ENCODE results near the gene SPATA20. TPM values are rescaled to one million over a fixed set of nuclear protein-coding genes. Genes with fewer than 3 reads are reported as not detected.

SPATA20 gene
- total and polyA plus RNA-seq, 2 of the 13 experiments (the other 11 are each of a cell fraction or from before 2014, with no cell fraction given), result 36.1 to 64.8 TPM

GRCh38 chr17:50590946-50591737 lies 44.2 kb downstream of the SPATA20 start:
- H4K20me1 ChIP-seq (ENCODE audit: insufficient read depth, low read length), result no peaks in the 10 kb centered on the region; the same call in 1 of the 2 replicates
- CTCF ChIA-PET (ENCODE audit: low intra/inter-chr PET ratio, low total read pairs), result no interaction called here
- H3K4me3 ChIP-seq (replicated peaks in 1 of 3; ENCODE audit: insufficient read depth in 1 of 3, low read depth in 2 of 3, low read length in 3 of 3), result no peak overlapping the region
- no peaks in the 10 kb centered on the region for H3K9me3 ChIP-seq (ENCODE audit: low read length)
- WGBS (ENCODE audit: low lambda C conversion rate), result 34% methylated on average over 12 of the region's 24 CpGs
- no peak overlapping the region for H3K4me2 ChIP-seq (ENCODE audit: low read depth, low read length)
- no peaks in the 10 kb centered on the region for H3K79me2 ChIP-seq (ENCODE audit: insufficient read depth, low read length)
- intact Hi-C loops (cut with micrococcal nuclease; ENCODE audit: unreplicated experiment) (no loop called here), in situ Hi-C loops (cut with HindIII; ENCODE audit: extremely low pct_ligation_motif_present, low pct_unique_long_range_greater_than_20kb) (no loop called here)
- FAIRE-seq (no peak), DNase-seq (ENCODE audit: low spot score) (no peak), ATAC-seq (no peak)
- H3K4me1 ChIP-seq (ENCODE audit: insufficient read depth, low read length), result peaks cover 29% of the 10 kb centered on the region
- POLR2A ChIA-PET, result no interaction called here
- peaks cover 44 to 99% of the 10 kb centered on the region in 2 experiments; a peak in 4 of 5 replicates for H3K27me3 ChIP-seq (ENCODE audit: control insufficient read depth in 1 of 2, insufficient read depth in 2 of 2, low read length in 2 of 2)
- H2AFZ ChIP-seq (ENCODE audit: low read length), result no peak overlapping the region
- no peaks in the 10 kb centered on the region; a peak in 1 of 5 replicates for H3K36me3 ChIP-seq (replicated peaks in 1 of 2; ENCODE audit: control insufficient read depth in 1 of 2, insufficient read depth in 2 of 2, low read length in 2 of 2)
- TF ChIP-seq NFKBIZ (CRISPR knock-in tag; IDR thresholded peaks at IDR 0.05) (no peak), RARG (CRISPR knock-in tag; IDR thresholded peaks at IDR 0.05; ENCODE audit: low read depth) (no peak), MXI1 (IDR thresholded peaks at IDR 0.05; ENCODE audit: borderline replicate concordance, low read depth, low read length) (no peak), REL (CRISPR knock-in tag; conservative IDR thresholded peaks at IDR 0.05) (no peak), SSRP1 (CRISPR knock-in tag; IDR thresholded peaks at IDR 0.05) (no peak), ZNF251 (CRISPR knock-in tag; IDR thresholded peaks at IDR 0.05) (no peak), ZNF552 (CRISPR knock-in tag; IDR thresholded peaks at IDR 0.05; ENCODE audit: borderline replicate concordance) (no peak)
- BruUV-seq (replicated peaks), result no TSS peak
- H3K27ac ChIP-seq (ENCODE audit: extremely low read length, insufficient read depth, low read length), result no peak overlapping the region
- H3K9ac ChIP-seq (ENCODE audit: insufficient read depth, low read depth, low read length), result no peak overlapping the region

GRCh38 chr17:50593321-50593720 lies 46.3 kb downstream of the SPATA20 start:
- CTCF ChIA-PET (ENCODE audit: low intra/inter-chr PET ratio, low total read pairs), result no interaction called here
- intact Hi-C loops (cut with micrococcal nuclease; ENCODE audit: unreplicated experiment), result no loop called here
- WGBS (ENCODE audit: low lambda C conversion rate), result 10% methylated on average over 6 of the region's 10 CpGs

More at GRCh38 chr17:50593321-50593720, 46.3 kb downstream of the SPATA20 start:
- in situ Hi-C loops (cut with HindIII; ENCODE audit: extremely low pct_ligation_motif_present, low pct_unique_long_range_greater_than_20kb), result no loop called here
- ATAC-seq (peak; percentile 45), DNase-seq (ENCODE audit: low spot score) (peak; percentile 21), FAIRE-seq (no peak)
- Histone ChIP-seq H3K9me3 (ENCODE audit: low read length) (no peaks in the 10 kb centered on the region), H3K36me3 (replicated peaks in 1 of 2; ENCODE audit: control insufficient read depth in 1 of 2, insufficient read depth in 2 of 2, low read length in 2 of 2) (no peaks in the 10 kb centered on the region; a peak in 1 of 5 replicates), H2AFZ (ENCODE audit: low read length) (no peak overlapping the region), H3K27ac (ENCODE audit: extremely low read length, insufficient read depth, low read length) (no peak overlapping the region), H4K20me1 (ENCODE audit: insufficient read depth, low read length) (no peaks in the 10 kb centered on the region; the same call in 1 of the 2 replicates), H3K4me1 (ENCODE audit: insufficient read depth, low read length) (peaks cover 28% of the 10 kb centered on the region), H3K4me3 (replicated peaks in 1 of 3; ENCODE audit: insufficient read depth in 1 of 3, low read depth in 2 of 3, low read length in 3 of 3) (no peak overlapping the region), H3K9ac (ENCODE audit: insufficient read depth, low read depth, low read length) (no peak overlapping the region), H3K4me2 (ENCODE audit: low read depth, low read length) (no peak overlapping the region), H3K27me3 (ENCODE audit: control insufficient read depth in 1 of 2, insufficient read depth in 2 of 2, low read length in 2 of 2) (peaks cover 34 to 94% of the 10 kb centered on the region in 2 experiments; a peak in 4 of 5 replicates), H3K79me2 (ENCODE audit: insufficient read depth, low read length) (no peaks in the 10 kb centered on the region)
- BruUV-seq (replicated peaks), result no TSS peak
- peak; percentile 60 for TF ChIP-seq RFX3 (CRISPR knock-in tag; IDR thresholded peaks at IDR 0.05)
- peak; percentile 47; the same call in 1 of the 2 replicates for TF ChIP-seq TFAP4 (IDR thresholded peaks at IDR 0.05; ENCODE audit: borderline replicate concordance, low read depth)
- TF ChIP-seq ZNF687 (CRISPR knock-in tag; IDR thresholded peaks at IDR 0.05), result peak; percentile 27
- TF ChIP-seq RFX1 (IDR thresholded peaks at IDR 0.05), result peak; percentile 70
- peak; percentile 21; the same call in 1 of the 2 replicates for TF ChIP-seq ZFY (CRISPR knock-in tag; IDR thresholded peaks at IDR 0.05)
- no peak for TF ChIP-seq NR2F2 (IDR thresholded peaks at IDR 0.05; ENCODE audit: borderline replicate concordance, low read depth)
- POLR2A ChIA-PET, result no interaction called here

Measured in HepG2 (cell line).